ENCODE data around the gene KDELR3.

KDELR3 gene

GRCh38 chr22:38437416-38437815 lies 30.5 kb upstream of the KDELR3 start:
- TF ChIP-seq REST (IDR thresholded peaks at IDR 0.05; ENCODE audit: insufficient read depth in 1 of 2, low read depth in 2 of 2, low read length in 2 of 2) (no peak), TAF1 (IDR thresholded peaks at IDR 0.05; ENCODE audit: borderline replicate concordance, insufficient read depth, low read length) (no peak), SIN3A (IDR thresholded peaks at IDR 0.05; ENCODE audit: borderline replicate concordance, insufficient read depth, low read length) (no peak), FOXP2 (optimal IDR thresholded peaks at IDR 0.05; ENCODE audit: borderline replicate concordance, extremely low read depth, extremely low read length, insufficient read depth) (no peak), POLR2AphosphoS5 (IDR thresholded peaks at IDR 0.05; ENCODE audit: low read depth, low read length) (no peak)

GRCh38 chr22:38440747-38441350 lies 27.0 kb upstream of the KDELR3 start:
- TF ChIP-seq SIN3A (IDR thresholded peaks at IDR 0.05; ENCODE audit: borderline replicate concordance, insufficient read depth, low read length): no peak
- TF ChIP-seq POLR2AphosphoS5 (IDR thresholded peaks at IDR 0.05; ENCODE audit: low read depth, low read length): no peak
- no peak for TF ChIP-seq TAF1 (IDR thresholded peaks at IDR 0.05; ENCODE audit: borderline replicate concordance, insufficient read depth, low read length)
- TF ChIP-seq FOXP2 (optimal IDR thresholded peaks at IDR 0.05; ENCODE audit: borderline replicate concordance, extremely low read depth, extremely low read length, insufficient read depth): no peak
- no peak for TF ChIP-seq REST (IDR thresholded peaks at IDR 0.05; ENCODE audit: insufficient read depth in 1 of 2, low read depth in 2 of 2, low read length in 2 of 2)

GRCh38 chr22:38441620-38442287 lies 26.1 kb upstream of the KDELR3 start:
- TF ChIP-seq REST (IDR thresholded peaks at IDR 0.05; ENCODE audit: insufficient read depth in 1 of 2, low read depth in 2 of 2, low read length in 2 of 2) (no peak), POLR2AphosphoS5 (IDR thresholded peaks at IDR 0.05; ENCODE audit: low read depth, low read length) (no peak), FOXP2 (optimal IDR thresholded peaks at IDR 0.05; ENCODE audit: borderline replicate concordance, extremely low read depth, extremely low read length, insufficient read depth) (no peak), SIN3A (IDR thresholded peaks at IDR 0.05; ENCODE audit: borderline replicate concordance, insufficient read depth, low read length) (no peak), TAF1 (IDR thresholded peaks at IDR 0.05; ENCODE audit: borderline replicate concordance, insufficient read depth, low read length) (no peak)

GRCh38 chr22:38442967-38443627 lies 24.8 kb upstream of the KDELR3 start:
- TF ChIP-seq SIN3A (IDR thresholded peaks at IDR 0.05; ENCODE audit: borderline replicate concordance, insufficient read depth, low read length): no peak
- TF ChIP-seq TAF1 (IDR thresholded peaks at IDR 0.05; ENCODE audit: borderline replicate concordance, insufficient read depth, low read length): no peak
- TF ChIP-seq POLR2AphosphoS5 (IDR thresholded peaks at IDR 0.05; ENCODE audit: low read depth, low read length): no peak

GRCh38 chr22:38443628-38444521 lies 24.0 kb upstream of the KDELR3 start:
- no peak for TF ChIP-seq POLR2AphosphoS5 (IDR thresholded peaks at IDR 0.05; ENCODE audit: low read depth, low read length)
- TF ChIP-seq FOXP2 (optimal IDR thresholded peaks at IDR 0.05; ENCODE audit: borderline replicate concordance, extremely low read depth, extremely low read length, insufficient read depth): no peak
- TF ChIP-seq SIN3A (IDR thresholded peaks at IDR 0.05; ENCODE audit: borderline replicate concordance, insufficient read depth, low read length): no peak
- TF ChIP-seq REST (IDR thresholded peaks at IDR 0.05; ENCODE audit: insufficient read depth in 1 of 2, low read depth in 2 of 2, low read length in 2 of 2): no peak
- TF ChIP-seq TAF1 (IDR thresholded peaks at IDR 0.05; ENCODE audit: borderline replicate concordance, insufficient read depth, low read length): no peak
